ENCODE measurements around the gene RPL36.

RPL36 gene

GRCh38 chr19:5713228-5713627 is 23.1 kb downstream of the RPL36 start:
- DNase-seq = no peak
- Histone ChIP-seq H3K27me3 (replicated peaks; ENCODE audit: insufficient read depth, low read length) (no peaks in the 10 kb centered on the region), H3K4me2 (ENCODE audit: low read depth, low read length) (no peak overlapping the region), H3K36me3 (replicated peaks; ENCODE audit: insufficient read depth, low read length) (peaks cover 22% of the 10 kb centered on the region), H4K20me1 (ENCODE audit: insufficient read depth, low read length) (peaks cover 5% of the 10 kb centered on the region; the same call in 1 of the 2 replicates), H3K9ac (ENCODE audit: low read length) (no peak overlapping the region), H2AFZ (ENCODE audit: low read length) (no peak overlapping the region), H3K4me3 (ENCODE audit: low read length) (no peak overlapping the region), H3K4me1 (ENCODE audit: low read length) (peaks cover 4% of the 10 kb centered on the region; the same call in 1 of the 2 replicates), H3K79me2 (ENCODE audit: low read length) (peaks cover 71% of the 10 kb centered on the region), H3K27ac (ENCODE audit: low read length) (no peak overlapping the region), H3F3A (ENCODE audit: insufficient read depth, low read length) (no peaks in the 10 kb centered on the region), H3K9me3 (replicated peaks; ENCODE audit: insufficient read depth, low read length) (no peaks in the 10 kb centered on the region), H3K9me2 (replicated peaks; ENCODE audit: insufficient read depth, low read length) (no peaks in the 10 kb centered on the region)
- TF ChIP-seq EZH2phosphoT487 (IDR thresholded peaks at IDR 0.05; ENCODE audit: low read length) = no peak
- no peak for TF ChIP-seq CTCF (IDR thresholded peaks at IDR 0.05; ENCODE audit: low read length)
- no peak for TF ChIP-seq EZH2 (optimal IDR thresholded peaks at IDR 0.05; ENCODE audit: low read depth, low read length)

- no peaks in the 10 kb centered on the region for H3K27me3 ChIP-seq (replicated peaks; ENCODE audit: insufficient read depth, low read length)
- H3K27ac ChIP-seq (ENCODE audit: low read length) = no peak overlapping the region
- H3F3A ChIP-seq (ENCODE audit: insufficient read depth, low read length) = no peaks in the 10 kb centered on the region
- H2AFZ ChIP-seq (ENCODE audit: low read length) = no peak overlapping the region
- no peak overlapping the region for H3K4me3 ChIP-seq (ENCODE audit: low read length)
- H3K4me2 ChIP-seq (ENCODE audit: low read depth, low read length) = no peak overlapping the region
- peaks cover 5% of the 10 kb centered on the region; the same call in 1 of the 2 replicates for H4K20me1 ChIP-seq (ENCODE audit: insufficient read depth, low read length)
- DNase-seq = no peak
- peaks cover 81% of the 10 kb centered on the region for H3K79me2 ChIP-seq (ENCODE audit: low read length)
- H3K9me3 ChIP-seq (replicated peaks; ENCODE audit: insufficient read depth, low read length) = no peaks in the 10 kb centered on the region
- no peaks in the 10 kb centered on the region for H3K9me2 ChIP-seq (replicated peaks; ENCODE audit: insufficient read depth, low read length)
- no peak overlapping the region for H3K9ac ChIP-seq (ENCODE audit: low read length)
- H3K4me1 ChIP-seq (ENCODE audit: low read length) = peaks cover 4% of the 10 kb centered on the region; the same call in 1 of the 2 replicates
- TF ChIP-seq EZH2phosphoT487 (IDR thresholded peaks at IDR 0.05; ENCODE audit: low read length) (no peak), EZH2 (optimal IDR thresholded peaks at IDR 0.05; ENCODE audit: low read depth, low read length) (no peak), CTCF (IDR thresholded peaks at IDR 0.05; ENCODE audit: low read length) (no peak)
- peaks cover 20% of the 10 kb centered on the region for H3K36me3 ChIP-seq (replicated peaks; ENCODE audit: insufficient read depth, low read length)
Observed at GRCh38 chr19:5714816-5715215, 24.7 kb downstream of the RPL36 start.

GRCh38 chr19:5717215-5717935 is 27.3 kb downstream of the RPL36 start:
- Histone ChIP-seq H3K27me3 (replicated peaks; ENCODE audit: insufficient read depth, low read length) (peaks cover 2% of the 10 kb centered on the region), H3K9me3 (replicated peaks; ENCODE audit: insufficient read depth, low read length) (no peaks in the 10 kb centered on the region), H3K4me1 (ENCODE audit: low read length) (peaks cover 4% of the 10 kb centered on the region; the same call in 1 of the 2 replicates), H4K20me1 (ENCODE audit: insufficient read depth, low read length) (peaks cover 5% of the 10 kb centered on the region; the same call in 1 of the 2 replicates), H3K27ac (ENCODE audit: low read length) (no peak overlapping the region), H3K36me3 (replicated peaks; ENCODE audit: insufficient read depth, low read length) (peaks cover 12% of the 10 kb centered on the region; the same call in 1 of the 2 replicates), H3K79me2 (ENCODE audit: low read length) (peaks cover 69% of the 10 kb centered on the region), H3K9me2 (replicated peaks; ENCODE audit: insufficient read depth, low read length) (no peaks in the 10 kb centered on the region), H3F3A (ENCODE audit: insufficient read depth, low read length) (no peaks in the 10 kb centered on the region), H2AFZ (ENCODE audit: low read length) (no peak overlapping the region), H3K4me2 (ENCODE audit: low read depth, low read length) (peak overlapping the region; percentile 71; the same call in 1 of the 2 replicates), H3K9ac (ENCODE audit: low read length) (no peak overlapping the region), H3K4me3 (ENCODE audit: low read length) (no peak overlapping the region)
- no peak for DNase-seq
- TF ChIP-seq EZH2phosphoT487 (IDR thresholded peaks at IDR 0.05; ENCODE audit: low read length) (no peak), EZH2 (optimal IDR thresholded peaks at IDR 0.05; ENCODE audit: low read depth, low read length) (no peak), CTCF (IDR thresholded peaks at IDR 0.05; ENCODE audit: low read length) (no peak)
